ENCODE measurements around the gene SRGN.

SRGN gene

DNA sequence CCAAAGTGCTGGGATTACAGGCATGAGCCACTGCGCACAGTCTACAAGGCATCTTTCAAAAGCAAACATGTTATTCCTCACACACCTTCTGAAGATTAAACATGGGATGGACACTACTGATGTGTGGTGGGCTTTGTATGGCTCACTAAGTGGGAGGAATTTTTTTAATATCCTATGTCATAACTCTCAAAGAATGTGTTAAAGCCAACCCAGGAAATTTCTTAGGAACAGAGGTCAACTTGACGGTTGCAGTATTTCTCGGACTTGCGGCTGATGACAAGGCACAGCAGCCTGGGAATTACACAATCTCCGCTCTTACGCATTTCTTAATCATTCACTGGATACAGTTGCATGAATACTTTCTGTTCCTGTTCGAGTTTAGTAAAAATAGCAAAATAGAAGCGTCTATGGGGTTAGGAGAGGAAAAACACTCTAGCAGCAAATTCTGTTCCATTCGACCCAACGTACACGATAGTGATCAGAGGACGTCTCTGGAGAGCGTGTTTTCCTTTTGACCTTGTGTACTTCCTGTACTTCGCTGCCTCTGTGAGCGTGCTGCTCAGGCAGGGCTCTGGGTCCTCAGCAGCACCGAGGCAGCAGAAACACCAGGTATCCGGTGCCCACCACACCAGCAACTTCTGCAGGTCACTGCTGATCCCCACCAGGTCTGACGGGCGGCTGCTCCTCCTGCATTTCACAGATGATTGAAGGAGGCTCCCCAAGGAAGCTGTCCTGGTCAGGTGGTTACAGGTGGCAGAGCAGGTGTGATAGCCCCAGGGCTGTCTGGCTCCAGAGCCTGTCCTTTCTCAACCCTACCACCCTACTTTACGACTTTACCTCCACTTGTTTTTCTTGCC, 26.4 kb upstream of the SRGN start:
- DNase-seq (ENCODE audit: extremely low spot score) = no peak
- POLR2A ChIA-PET = no interaction called here

DNA sequence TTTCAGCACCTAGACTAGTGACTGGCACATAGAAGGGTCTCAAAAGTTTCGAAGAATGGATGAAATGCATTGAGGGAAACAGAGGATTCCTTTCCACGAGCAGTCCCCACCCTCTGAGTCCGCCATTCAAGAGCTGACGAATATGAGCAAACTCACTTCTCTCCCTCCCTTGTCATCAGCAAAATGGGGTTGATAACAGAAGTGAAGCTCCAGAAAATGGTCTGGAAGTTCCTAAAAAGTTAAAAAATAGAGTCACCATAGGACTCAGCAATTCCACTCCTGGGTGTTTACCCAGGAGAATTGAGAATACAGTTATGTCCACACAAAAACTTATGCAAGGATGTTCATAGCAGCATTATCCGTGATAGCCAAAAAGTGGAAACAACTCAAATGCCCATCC, 25.0 kb upstream of the SRGN start:
- ChIA-PET CTCF (no interaction called here), POLR2A (interaction anchor here (1.1 kb wide), 1 partner anchor 14 kb away, joined by 3 read pairs; no protein-coding TSS in a partner anchor)
- TF ChIP-seq LEF1 (IDR thresholded peaks at IDR 0.05; ENCODE audit: borderline replicate concordance) (no peak), HDGF (IDR thresholded peaks at IDR 0.05; ENCODE audit: borderline replicate concordance) (no peak), FOXA1 (IDR thresholded peaks at IDR 0.05) (no peak), CTBP1 (IDR thresholded peaks at IDR 0.05; ENCODE audit: borderline replicate concordance) (no peak), BHLHE40 (IDR thresholded peaks at IDR 0.05; ENCODE audit: borderline replicate concordance) (no peak), SUZ12 (IDR thresholded peaks at IDR 0.05) (no peak), SP1 (IDR thresholded peaks at IDR 0.05) (no peak), NFRKB (IDR thresholded peaks at IDR 0.05) (no peak), FOXM1 (IDR thresholded peaks at IDR 0.05; ENCODE audit: borderline replicate concordance) (no peak), TARDBP (IDR thresholded peaks at IDR 0.05) (no peak), ZNF384 (IDR thresholded peaks at IDR 0.05) (no peak), L3MBTL2 (conservative IDR thresholded peaks at IDR 0.05) (no peak)
- no peak for DNase-seq (ENCODE audit: extremely low spot score)

More for the DNA sequence above, 26.4 kb upstream of the SRGN start:
- TF ChIP-seq HDGF (IDR thresholded peaks at IDR 0.05; ENCODE audit: borderline replicate concordance) (no peak), NFRKB (IDR thresholded peaks at IDR 0.05) (no peak), CTBP1 (IDR thresholded peaks at IDR 0.05; ENCODE audit: borderline replicate concordance) (no peak)
- CTCF ChIA-PET = no interaction called here

DNA sequence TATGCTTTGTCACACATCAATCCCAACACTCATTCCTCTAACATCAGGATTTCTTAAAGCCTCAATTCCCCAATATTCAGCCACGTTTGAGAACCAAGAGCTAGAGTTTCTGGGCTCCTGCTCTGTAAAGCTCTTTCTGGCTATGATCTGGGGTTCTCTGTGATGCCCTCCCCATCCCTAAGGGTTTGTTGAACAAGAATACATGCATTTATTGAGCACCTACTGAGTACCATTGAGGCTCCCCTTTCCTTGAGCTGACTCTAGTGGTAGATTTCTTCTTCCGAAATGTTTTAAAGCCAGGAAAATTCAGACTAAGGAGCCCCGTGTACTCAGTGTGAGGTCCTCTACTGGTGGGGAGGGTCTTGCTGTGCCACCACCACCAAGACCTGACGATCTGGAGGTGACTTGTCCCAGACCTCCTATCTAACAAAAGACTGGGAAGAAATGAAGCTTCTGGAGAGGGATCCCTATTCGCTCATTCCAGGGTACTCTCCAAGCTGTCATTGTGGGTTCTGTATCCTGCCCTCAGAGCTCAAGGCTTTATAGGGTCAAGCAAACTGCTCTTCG, 23.1 kb upstream of the SRGN start:
- peak; percentile 27 for DNase-seq (ENCODE audit: extremely low spot score)
- ChIA-PET POLR2A (no interaction called here), CTCF (interaction anchor here (0.6 to 2.1 kb wide), 5 partner anchors 9 to 268 kb away, joined by 3 to 5 read pairs (median 3); no protein-coding TSS in a partner anchor)

DNA sequence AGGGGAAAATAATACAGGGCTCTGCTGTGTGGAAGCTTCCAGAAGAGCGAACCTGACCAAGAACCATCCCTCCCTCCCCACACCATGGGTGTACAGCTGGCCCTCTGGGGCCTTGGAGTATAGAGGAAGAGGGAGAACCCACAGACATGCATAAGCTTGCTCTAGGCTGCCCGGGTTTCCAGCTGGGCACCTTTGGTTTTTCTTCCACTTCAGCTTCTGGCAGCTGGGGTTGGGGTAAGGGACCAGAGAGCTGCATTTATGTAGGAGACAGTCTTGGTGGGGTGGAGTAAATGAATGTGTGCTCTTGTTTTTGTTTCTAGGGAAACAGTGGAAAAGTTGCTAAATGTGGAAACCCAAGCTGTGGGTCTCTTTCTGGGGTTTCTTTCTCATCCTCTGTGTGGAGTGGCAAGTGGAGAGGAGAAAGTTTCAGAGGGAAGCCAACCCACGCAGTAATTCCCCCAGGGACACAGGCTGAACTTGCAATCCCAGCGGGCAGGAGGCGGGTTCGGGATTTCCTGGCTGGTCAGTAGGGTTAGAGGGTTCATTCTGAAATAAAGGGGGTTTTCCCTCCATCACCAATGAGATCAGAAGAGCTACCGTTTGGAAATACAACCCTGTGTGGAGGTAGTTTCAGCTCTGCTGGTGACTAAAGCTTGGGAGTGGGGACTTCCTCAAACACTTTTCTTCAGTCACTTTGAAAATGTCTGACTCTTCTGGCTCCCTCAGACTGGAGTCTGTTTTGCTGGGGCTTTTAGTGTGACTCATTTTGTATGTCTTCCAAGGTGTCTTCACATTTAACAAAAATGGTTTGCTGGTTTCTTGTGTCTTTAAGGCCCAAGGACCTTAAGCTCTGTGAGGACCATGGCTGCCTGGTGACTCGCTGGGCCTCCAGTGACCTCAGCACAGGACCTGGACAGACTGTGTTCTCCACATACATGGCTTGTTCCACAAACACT, 22.2 kb upstream of the SRGN start:
- no peak for DNase-seq (ENCODE audit: extremely low spot score)
- CTCF ChIA-PET = interaction anchor here (0.6 to 2.1 kb wide), 3 partner anchors 10 to 25 kb away, joined by 3 to 5 read pairs (median 3); no protein-coding TSS in a partner anchor

More for the DNA sequence above, 23.1 kb upstream of the SRGN start:
- TF ChIP-seq ELF4 (IDR thresholded peaks at IDR 0.05) = no peak
- TF ChIP-seq FOXK2 (IDR thresholded peaks at IDR 0.05) = no peak
- no peak for TF ChIP-seq ZNF384 (IDR thresholded peaks at IDR 0.05)
- no peak for TF ChIP-seq FOXA1 (IDR thresholded peaks at IDR 0.05)
- no peak for TF ChIP-seq BHLHE40 (IDR thresholded peaks at IDR 0.05; ENCODE audit: borderline replicate concordance)
- TF ChIP-seq ARNT (IDR thresholded peaks at IDR 0.05) = no peak
- TF ChIP-seq CTBP1 (IDR thresholded peaks at IDR 0.05; ENCODE audit: borderline replicate concordance) = no peak
- no peak for TF ChIP-seq SP1 (IDR thresholded peaks at IDR 0.05)
- no peak for TF ChIP-seq NFRKB (IDR thresholded peaks at IDR 0.05)
- TF ChIP-seq, protein P1, sequence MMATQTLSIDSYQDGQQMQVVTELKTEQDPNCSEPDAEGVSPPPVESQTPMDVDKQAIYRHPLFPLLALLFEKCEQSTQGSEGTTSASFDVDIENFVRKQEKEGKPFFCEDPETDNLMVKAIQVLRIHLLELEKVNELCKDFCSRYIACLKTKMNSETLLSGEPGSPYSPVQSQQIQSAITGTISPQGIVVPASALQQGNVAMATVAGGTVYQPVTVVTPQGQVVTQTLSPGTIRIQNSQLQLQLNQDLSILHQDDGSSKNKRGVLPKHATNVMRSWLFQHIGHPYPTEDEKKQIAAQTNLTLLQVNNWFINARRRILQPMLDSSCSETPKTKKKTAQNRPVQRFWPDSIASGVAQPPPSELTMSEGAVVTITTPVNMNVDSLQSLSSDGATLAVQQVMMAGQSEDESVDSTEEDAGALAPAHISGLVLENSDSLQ (IDR thresholded peaks at IDR 0.05) = no peak
- TF ChIP-seq LEF1 (IDR thresholded peaks at IDR 0.05; ENCODE audit: borderline replicate concordance) = no peak

DNA sequence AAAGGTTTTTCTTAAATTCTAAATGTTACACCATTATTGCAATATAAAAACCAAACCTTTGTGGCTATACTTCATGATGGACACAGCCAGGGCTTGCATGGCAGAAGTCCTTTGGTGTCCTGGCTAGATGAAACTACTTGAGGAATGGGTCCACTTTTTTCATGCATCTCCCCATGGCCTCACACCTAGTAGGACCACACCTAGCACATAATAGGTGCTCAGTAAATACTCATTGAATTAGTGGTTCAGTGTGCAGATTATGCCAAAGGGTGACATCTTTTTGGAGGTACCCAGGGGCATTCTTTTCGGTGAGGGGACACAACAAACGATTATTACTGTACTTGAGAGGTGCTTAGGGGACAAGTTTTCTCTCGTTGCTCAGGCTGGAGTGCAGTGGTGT, 20.7 kb upstream of the SRGN start:
- CTCF ChIA-PET = no interaction called here
- POLR2A ChIA-PET = no interaction called here
- TF ChIP-seq FOXA1 (IDR thresholded peaks at IDR 0.05) = no peak
- no peak for TF ChIP-seq CTBP1 (IDR thresholded peaks at IDR 0.05; ENCODE audit: borderline replicate concordance)
- TF ChIP-seq ELF4 (IDR thresholded peaks at IDR 0.05) = no peak
- no peak for TF ChIP-seq ARNT (IDR thresholded peaks at IDR 0.05)
- no peak for TF ChIP-seq SUZ12 (IDR thresholded peaks at IDR 0.05)
- TF ChIP-seq NFRKB (IDR thresholded peaks at IDR 0.05) = no peak
- TF ChIP-seq FOXK2 (IDR thresholded peaks at IDR 0.05) = no peak
- TF ChIP-seq, protein P1 (IDR thresholded peaks at IDR 0.05) = no peak
- TF ChIP-seq HDGF (IDR thresholded peaks at IDR 0.05; ENCODE audit: borderline replicate concordance) = no peak
- no peak for TF ChIP-seq TARDBP (IDR thresholded peaks at IDR 0.05)
- TF ChIP-seq LEF1 (IDR thresholded peaks at IDR 0.05; ENCODE audit: borderline replicate concordance) = no peak
- TF ChIP-seq FOXM1 (IDR thresholded peaks at IDR 0.05; ENCODE audit: borderline replicate concordance) = no peak
- TF ChIP-seq L3MBTL2 (conservative IDR thresholded peaks at IDR 0.05) = no peak
- no peak for TF ChIP-seq SP1 (IDR thresholded peaks at IDR 0.05)
- TF ChIP-seq BHLHE40 (IDR thresholded peaks at IDR 0.05; ENCODE audit: borderline replicate concordance) = no peak
- DNase-seq (ENCODE audit: extremely low spot score) = no peak

More for the DNA sequence above, 22.2 kb upstream of the SRGN start:
- POLR2A ChIA-PET = no interaction called here
- TF ChIP-seq CTBP1 (IDR thresholded peaks at IDR 0.05; ENCODE audit: borderline replicate concordance) = no peak
- no peak for TF ChIP-seq FOXK2 (IDR thresholded peaks at IDR 0.05)
- TF ChIP-seq FOXA1 (IDR thresholded peaks at IDR 0.05) = no peak
- TF ChIP-seq SP1 (IDR thresholded peaks at IDR 0.05) = no peak
- TF ChIP-seq TARDBP (IDR thresholded peaks at IDR 0.05) = no peak
- no peak for TF ChIP-seq FOXM1 (IDR thresholded peaks at IDR 0.05; ENCODE audit: borderline replicate concordance)
- TF ChIP-seq ELF4 (IDR thresholded peaks at IDR 0.05) = no peak
- no peak for TF ChIP-seq LEF1 (IDR thresholded peaks at IDR 0.05; ENCODE audit: borderline replicate concordance)
- TF ChIP-seq HDGF (IDR thresholded peaks at IDR 0.05; ENCODE audit: borderline replicate concordance) = no peak
- TF ChIP-seq L3MBTL2 (conservative IDR thresholded peaks at IDR 0.05) = no peak
- no peak for TF ChIP-seq ARNT (IDR thresholded peaks at IDR 0.05)
- no peak for TF ChIP-seq NFRKB (IDR thresholded peaks at IDR 0.05)
- TF ChIP-seq BHLHE40 (IDR thresholded peaks at IDR 0.05; ENCODE audit: borderline replicate concordance) = no peak
- no peak for TF ChIP-seq SUZ12 (IDR thresholded peaks at IDR 0.05)
- TF ChIP-seq, protein P1 (IDR thresholded peaks at IDR 0.05) = no peak
- no peak for TF ChIP-seq ZNF384 (IDR thresholded peaks at IDR 0.05)

Data from HEK293T (cell line).